HCT116 (cell line): ENCODE data around the gene CDK14. TPM values are rescaled to one million over a fixed set of nuclear protein-coding genes. Genes with fewer than 3 reads are reported as not detected.

Source experiments
- ATAC-seq: fragments of 200-7000 bp; cut with Tn5 transposase; 2 replicates; pipeline ENCODE4 v1.9.1; 2020; ENCODE audit warnings: mild to moderate bottlenecking, moderate library complexity
- BruUV-seq: library from RNA; stranded (reverse); fragments of 400-500 nt; replicated peaks from 2 replicates; lab custom pipeline; 2021; lab: Mats Ljungman, UMichigan
- CTCF ChIA-PET: fragments of 300-600 bp; sonication (Branson Sonifier 250); formaldehyde crosslinking; loops from one replicate; lab custom pipeline; 2021; ENCODE audit warnings: antibody characterized with exemption; lab: Charles Lee
- POLR2A ChIA-PET: fragments of 300-600, 350-600 bp; sonication (Branson Sonifier 250); formaldehyde crosslinking; loops from one replicate; lab custom pipeline; 2021; ENCODE audit warnings: antibody characterized with exemption; lab: Charles Lee
- RAD21 ChIA-PET, 2 experiments: fragments of 300-600 bp; sonication (Branson Sonifier 250); formaldehyde crosslinking; loops; one replicate each; lab custom pipeline; 2023; ENCODE audit warnings: low total read pairs in 2 of 2; ENCODE audit not compliant: uncharacterized antibody in 2 of 2, unreplicated experiment in 2 of 2, low non-redundant PET in 1 of 2; lab: Charles Lee
- DNase-seq: peaks from one replicate; pipeline ENCODE4 v3.0.0-alpha.2; 2010; ENCODE audit warnings: low read depth, low spot score
- H2AFZ ChIP-seq: fragments of 200-600 bp; shearing (Covaris generic), sonication (generic); 2 replicates; pipeline ENCODE4 v1.6.1; 2017; ENCODE audit warnings: low read depth, mixed run types, mixed read lengths, antibody characterized with exemption, low read length; ENCODE audit not compliant: poor library complexity, severe bottlenecking
- H3K27ac ChIP-seq: 2 replicates; pipeline ENCODE4 v1.5.1; 2012; ENCODE audit warnings: low read depth, low read length
- H3K27me3 ChIP-seq: fragments of 200-600 bp; sonication (generic); 2 replicates; pipeline ENCODE4 v1.6.1; 2016; ENCODE audit warnings: mixed run types, low read length, mixed read lengths; ENCODE audit not compliant: insufficient read depth
- H3K36me3 ChIP-seq, 2 experiments: fragments of 200-500 bp in 1 of 2; fragments of 200-600 bp in 1 of 2; sonication (Bioruptor generic) in 1 of 2; sonication (generic) in 1 of 2; 2 replicates each; pipeline versions ENCODE4 v1.5.1 to v1.6.1; 2014 to 2016; ENCODE audit warnings: low read length in 2 of 2, inconsistent platforms in 1 of 2, mixed read lengths in 1 of 2, mixed run types in 1 of 2; ENCODE audit not compliant: insufficient read depth in 2 of 2, control insufficient read depth in 1 of 2
- H3K4me1 ChIP-seq, 2 experiments: fragments of 200-600 bp in 1 of 2; sonication (generic) in 1 of 2; 2 replicates each; pipeline versions ENCODE4 v1.5.1 to v1.6.1; 2012 to 2017; ENCODE audit warnings: low read length in 2 of 2, inconsistent platforms in 1 of 2, mild to moderate bottlenecking in 1 of 2, mixed read lengths in 1 of 2, mixed run types in 1 of 2, moderate library complexity in 1 of 2; ENCODE audit not compliant: insufficient read depth in 2 of 2, control insufficient read depth in 1 of 2
- H3K4me2 ChIP-seq: fragments of 200-600 bp; sonication (generic); 2 replicates; pipeline ENCODE4 v1.6.1; 2017; ENCODE audit warnings: mixed run types, low read length, mixed read lengths
- H3K4me3 ChIP-seq, 2 experiments: fragments of 200-600 bp in 1 of 2; sonication (generic) in 1 of 2; replicated peaks in 1 of 2; 2 replicates each; pipeline ENCODE4 v1.5.1; 2011 to 2016; ENCODE audit warnings: low read length in 2 of 2, control low read depth in 1 of 2, low read depth in 1 of 2, mild to moderate bottlenecking in 1 of 2, mixed read lengths in 1 of 2, mixed run types in 1 of 2
- H3K79me2 ChIP-seq: fragments of 200-600 bp; sonication (generic); 2 replicates; pipeline ENCODE4 v1.6.1; 2017; ENCODE audit warnings: mild to moderate bottlenecking, mixed run types, low read length, moderate library complexity, mixed read lengths; ENCODE audit not compliant: insufficient read depth
- H3K9ac ChIP-seq: fragments of 200-600 bp; sonication (generic); 2 replicates; pipeline ENCODE4 v1.6.1; 2016; ENCODE audit warnings: low read length, mixed read lengths
- H3K9me2 ChIP-seq: fragments of 200-600 bp; sonication (generic), shearing (Covaris generic); 2 replicates; pipeline ENCODE4 v1.6.1; 2017; ENCODE audit warnings: mixed run types, mild to moderate bottlenecking, moderate library complexity; ENCODE audit not compliant: insufficient read depth
- H3K9me3 ChIP-seq, 2 experiments: fragments of 200-500 bp in 1 of 2; fragments of 200-600 bp in 1 of 2; sonication (Bioruptor generic) in 1 of 2; sonication (generic) in 1 of 2; 2 replicates each; pipeline ENCODE4 v1.6.1; 2014 to 2017; ENCODE audit warnings: low read length in 2 of 2, mixed read lengths in 2 of 2, inconsistent platforms in 1 of 2, low read depth in 1 of 2, mild to moderate bottlenecking in 1 of 2, mixed run types in 1 of 2, moderate library complexity in 1 of 2; ENCODE audit not compliant: control insufficient read depth in 1 of 2, insufficient read depth in 1 of 2
- H4K20me1 ChIP-seq: fragments of 200-600 bp; sonication (generic), shearing (Covaris generic); 2 replicates; pipeline ENCODE4 v1.6.1; 2017; ENCODE audit warnings: mixed run types, mild to moderate bottlenecking, moderate library complexity; ENCODE audit not compliant: insufficient read depth
- CBX3 ChIP-seq: IDR thresholded peaks from 2 replicates; pipeline ENCODE4 v1.6.1; 2012; ENCODE audit warnings: low read depth
- CEBPB ChIP-seq: IDR thresholded peaks from 2 replicates; pipeline ENCODE4 v1.6.1; 2012; ENCODE audit warnings: low read depth
- CTCF ChIP-seq, 3 experiments: fragments of 200-600 bp in 1 of 3; sonication (generic) in 1 of 3; IDR thresholded peaks in 2 of 3; conservative IDR thresholded peaks in 1 of 3; 2 replicates each; pipeline ENCODE4 v1.5.1; 2012 to 2017; ENCODE audit warnings: low read depth in 2 of 3, low read length in 2 of 3, antibody characterized with exemption in 1 of 3, borderline replicate concordance in 1 of 3, control low read depth in 1 of 3, mild to moderate bottlenecking in 1 of 3, mixed read lengths in 1 of 3, mixed run types in 1 of 3, moderate library complexity in 1 of 3; ENCODE audit not compliant: insufficient read depth in 1 of 3
- EZH2 ChIP-seq: fragments of 200-600 bp; sonication (generic); IDR thresholded peaks from 2 replicates; pipeline ENCODE4 v1.6.1; 2017; ENCODE audit warnings: antibody characterized with exemption, mixed run types
- EZH2phosphoT487 ChIP-seq: fragments of 200-600 bp; IDR thresholded peaks from 2 replicates; pipeline ENCODE4 v1.6.1; 2018; ENCODE audit warnings: antibody characterized with exemption, borderline replicate concordance
- FOSL1 ChIP-seq: IDR thresholded peaks from 2 replicates; pipeline ENCODE4 v1.6.1; 2012; ENCODE audit warnings: low read depth
- JUND ChIP-seq: IDR thresholded peaks from 2 replicates; pipeline ENCODE4 v1.6.1; 2012
- POLR2A ChIP-seq: IDR thresholded peaks from 2 replicates; pipeline ENCODE4 v1.7.0; 2011; ENCODE audit warnings: borderline replicate concordance; ENCODE audit not compliant: insufficient read depth, insufficient read length; ENCODE audit errors: extremely low read depth
- RAD21 ChIP-seq: IDR thresholded peaks from 2 replicates; pipeline ENCODE4 v1.6.1; 2012; ENCODE audit warnings: low read depth, mild to moderate bottlenecking
- SIN3A ChIP-seq: IDR thresholded peaks from 2 replicates; pipeline ENCODE4 v1.6.1; 2012; ENCODE audit warnings: low read depth
- SP1 ChIP-seq: IDR thresholded peaks from 2 replicates; pipeline ENCODE4 v1.6.1; 2012; ENCODE audit warnings: low read depth
- SRF ChIP-seq: IDR thresholded peaks from 2 replicates; pipeline ENCODE4 v1.6.1; 2012; ENCODE audit warnings: low read depth
- TCF7L2 ChIP-seq: IDR thresholded peaks from 2 replicates; pipeline ENCODE4 v1.7.0; 2011; ENCODE audit warnings: borderline replicate concordance, inconsistent platforms; ENCODE audit not compliant: insufficient read depth, insufficient read length; ENCODE audit errors: extremely low read depth
- YY1 ChIP-seq: IDR thresholded peaks from 2 replicates; pipeline ENCODE4 v1.6.1; 2011; ENCODE audit warnings: low read length, low read depth, moderate library complexity, mild to moderate bottlenecking; ENCODE audit not compliant: insufficient replicate concordance; ENCODE audit errors: extremely low read depth
- ZFX ChIP-seq: fragments of 450-650 bp; IDR thresholded peaks from 2 replicates; pipeline ENCODE4 v1.6.1; 2017
- intact Hi-C: fragments of 100-400 bp; cut with micrococcal nuclease; formaldehyde crosslinking; loops from 2 replicates; pipeline ENCODE4 v1.10.0; 2022
- total RNA-seq: library from RNA; stranded (reverse); gene quantifications from one replicate; pipeline ENCODE4 v1.2.1, GENCODE V29; 2021; ENCODE audit not compliant: unreplicated experiment
- TF ChIP-seq, protein P1 (sequence below): IDR thresholded peaks from 2 replicates; pipeline ENCODE4 v1.6.1; 2012

The CDK14 gene
- total RNA-seq, 1 experiment from 2014 or later: 10.2 TPM

DNA sequence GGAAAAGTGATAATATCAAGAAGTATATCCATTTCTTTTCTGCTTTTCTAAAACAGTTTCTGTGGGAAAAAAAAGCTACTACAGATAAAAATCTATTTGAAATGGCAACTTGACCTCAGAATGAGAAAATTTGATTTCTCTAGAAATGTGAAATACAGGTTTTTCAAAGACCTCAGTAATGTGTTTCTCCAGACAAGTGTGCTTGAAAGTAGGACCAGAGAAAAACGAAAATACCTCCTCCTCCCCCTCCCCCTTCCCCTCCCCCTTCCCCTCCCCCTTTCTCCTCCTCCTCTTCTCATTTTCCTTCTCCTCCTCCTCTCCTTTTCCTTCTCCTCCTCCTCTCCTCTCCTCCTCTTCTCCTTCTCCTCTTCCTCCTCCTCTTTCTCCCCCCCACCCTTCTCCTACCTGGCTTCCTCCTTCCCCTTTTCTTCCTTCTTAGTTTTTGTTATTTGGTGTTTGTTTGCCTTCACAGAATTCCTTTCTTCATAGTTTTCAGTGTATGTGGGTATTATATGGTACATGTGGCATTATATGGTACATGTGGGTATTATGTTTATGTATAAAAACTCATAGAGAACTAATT lies 179.4 kb downstream of the CDK14 start:
- Histone ChIP-seq H3K4me1 (no peaks in the 10 kb centered on the region), H3K4me3 (no peak overlapping the region), H3K36me3 (no peaks in the 10 kb centered on the region), H3K9ac (no peak overlapping the region), H3K27ac (no peak overlapping the region), H2AFZ (no peak overlapping the region), H3K4me2 (no peak overlapping the region), H3K27me3 (no peaks in the 10 kb centered on the region), H3K79me2 (no peaks in the 10 kb centered on the region), H3K9me2 (no peaks in the 10 kb centered on the region), H4K20me1 (no peaks in the 10 kb centered on the region), H3K9me3 (no peaks in the 10 kb centered on the region)
- RAD21 ChIA-PET: no interaction called here
- no TSS peak for BruUV-seq
- POLR2A ChIA-PET: no interaction called here
- intact Hi-C loops: no loop called here
- DNase-seq: no peak
- CTCF ChIA-PET: no interaction called here
- no peak for ATAC-seq
- TF ChIP-seq POLR2A: no peak
- TF ChIP-seq SRF: no peak
- no peak for TF ChIP-seq CBX3
- TF ChIP-seq CEBPB: no peak
- no peak for TF ChIP-seq EZH2
- TF ChIP-seq SIN3A: no peak
- no peak for TF ChIP-seq EZH2phosphoT487
- no peak for TF ChIP-seq TCF7L2
- no peak for TF ChIP-seq JUND
- TF ChIP-seq, protein P1, sequence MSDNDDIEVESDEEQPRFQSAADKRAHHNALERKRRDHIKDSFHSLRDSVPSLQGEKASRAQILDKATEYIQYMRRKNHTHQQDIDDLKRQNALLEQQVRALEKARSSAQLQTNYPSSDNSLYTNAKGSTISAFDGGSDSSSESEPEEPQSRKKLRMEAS: no peak
- no peak for TF ChIP-seq FOSL1
- no peak for TF ChIP-seq SP1
- TF ChIP-seq CTCF (IDR thresholded peaks at IDR 0.05 in 2 of 3, conservative IDR thresholded peaks at IDR 0.05 in 1 of 3; ENCODE audit: borderline replicate concordance in 1 of 3, insufficient read depth in 1 of 3, low read depth in 2 of 3, low read length in 2 of 3): no peak
- no peak for TF ChIP-seq RAD21
- no peak for TF ChIP-seq YY1
- no peak for TF ChIP-seq ZFX
